ENCODE results near the gene PLXND1.

Gene PLXND1

DNA sequence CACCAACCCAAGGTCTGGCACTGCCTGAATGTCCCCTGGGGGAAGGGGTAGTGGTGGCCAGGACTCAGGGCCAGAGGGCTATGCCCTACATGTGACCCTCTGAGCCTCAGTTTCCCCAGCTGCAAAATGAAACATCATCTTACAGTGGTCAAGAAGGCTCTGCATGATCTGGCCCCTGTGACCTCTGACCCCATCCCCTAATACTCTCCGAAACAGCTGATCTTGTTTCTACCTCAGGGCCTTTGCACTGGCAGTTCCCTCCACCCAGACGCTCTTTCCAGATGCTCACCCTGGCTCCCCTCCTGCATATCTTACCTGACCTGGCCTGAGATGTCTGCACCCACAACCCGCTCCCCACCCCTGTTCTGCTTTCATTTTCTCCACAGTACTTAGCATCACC, 21.8 kb downstream of the PLXND1 start:
- no peak for DNase-seq (ENCODE audit: low spot score)

DNA sequence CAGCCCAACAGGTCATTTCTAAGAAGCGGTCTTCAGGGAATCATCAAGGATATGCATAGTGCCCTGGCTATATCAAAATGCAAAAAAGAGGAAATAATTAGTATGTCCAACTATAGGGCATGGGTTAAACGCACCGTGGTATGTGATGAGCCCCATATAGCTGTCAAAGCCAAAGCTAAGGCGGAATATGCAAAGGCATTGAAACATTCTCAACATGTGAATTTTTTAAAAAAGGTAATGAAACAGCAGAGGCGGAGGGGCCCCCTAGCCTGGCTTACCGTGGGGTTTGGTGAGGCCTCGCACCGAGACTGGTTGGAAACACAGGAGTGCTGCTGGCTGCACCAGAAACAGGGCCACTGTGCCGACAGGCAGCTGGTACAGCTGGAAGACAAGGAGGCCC, 23.2 kb downstream of the PLXND1 start:
- DNase-seq (ENCODE audit: low spot score) = no peak

DNA sequence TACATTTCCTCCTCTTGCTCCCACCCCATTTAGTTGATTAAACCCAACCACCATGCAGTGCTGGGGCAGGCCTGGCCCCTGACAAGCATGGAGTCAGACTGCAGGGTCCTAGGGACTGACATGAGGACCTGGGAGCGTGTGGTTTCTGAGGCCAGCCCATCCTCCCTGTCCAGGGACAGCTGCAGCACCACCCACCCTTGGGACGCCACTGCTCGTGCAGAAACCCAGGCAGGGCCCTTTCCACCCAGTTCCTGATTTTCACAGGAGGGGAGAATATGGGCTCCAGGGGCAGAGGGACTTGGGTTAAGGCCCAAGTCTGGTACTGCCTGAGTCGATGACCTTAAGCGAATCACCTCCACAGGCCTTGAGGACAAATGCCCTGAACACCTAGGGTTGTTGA, 23.7 kb downstream of the PLXND1 start:
- DNase-seq (ENCODE audit: low spot score) = no peak

DNA sequence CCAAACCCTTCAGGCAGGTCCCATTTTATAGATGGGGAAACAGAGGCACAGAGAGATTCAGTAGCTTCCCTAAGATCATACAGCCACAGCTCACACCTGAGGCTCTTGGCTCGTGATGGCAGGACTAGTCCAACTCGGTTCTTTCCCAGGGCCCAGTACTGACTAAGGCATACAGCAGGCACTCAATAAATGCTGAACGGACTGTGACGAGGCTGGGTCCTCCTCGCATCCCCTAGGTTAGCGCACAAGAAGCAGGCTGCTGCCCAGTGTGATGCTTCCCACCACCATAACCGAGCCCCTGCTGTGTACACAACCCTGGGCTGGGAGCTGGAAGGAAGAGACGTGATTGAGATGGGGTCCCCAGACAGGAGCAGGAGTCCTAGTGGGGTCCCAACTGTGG, 24.9 kb downstream of the PLXND1 start:
- DNase-seq (ENCODE audit: low spot score) = no peak

DNA sequence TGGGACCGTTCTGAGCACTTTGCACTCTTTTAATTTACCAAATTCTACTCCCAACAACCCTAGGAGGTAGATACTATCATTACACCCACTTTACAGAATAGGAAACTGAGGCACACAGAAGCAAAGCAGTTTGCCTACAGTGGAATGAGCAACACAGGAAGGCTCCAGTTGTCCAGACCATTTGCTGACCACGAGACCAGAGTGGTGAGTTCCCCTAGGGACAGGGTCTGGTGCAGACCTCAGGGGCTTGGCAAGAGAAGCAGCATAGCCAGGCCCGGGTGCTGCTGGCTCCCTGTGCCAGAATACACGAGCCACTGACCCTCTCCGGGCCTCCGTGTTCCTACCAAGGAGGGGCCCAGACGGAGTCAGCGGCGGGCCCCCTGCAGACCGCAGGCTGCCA, 26.5 kb downstream of the PLXND1 start:
- no peak for DNase-seq (ENCODE audit: low spot score)

DNA sequence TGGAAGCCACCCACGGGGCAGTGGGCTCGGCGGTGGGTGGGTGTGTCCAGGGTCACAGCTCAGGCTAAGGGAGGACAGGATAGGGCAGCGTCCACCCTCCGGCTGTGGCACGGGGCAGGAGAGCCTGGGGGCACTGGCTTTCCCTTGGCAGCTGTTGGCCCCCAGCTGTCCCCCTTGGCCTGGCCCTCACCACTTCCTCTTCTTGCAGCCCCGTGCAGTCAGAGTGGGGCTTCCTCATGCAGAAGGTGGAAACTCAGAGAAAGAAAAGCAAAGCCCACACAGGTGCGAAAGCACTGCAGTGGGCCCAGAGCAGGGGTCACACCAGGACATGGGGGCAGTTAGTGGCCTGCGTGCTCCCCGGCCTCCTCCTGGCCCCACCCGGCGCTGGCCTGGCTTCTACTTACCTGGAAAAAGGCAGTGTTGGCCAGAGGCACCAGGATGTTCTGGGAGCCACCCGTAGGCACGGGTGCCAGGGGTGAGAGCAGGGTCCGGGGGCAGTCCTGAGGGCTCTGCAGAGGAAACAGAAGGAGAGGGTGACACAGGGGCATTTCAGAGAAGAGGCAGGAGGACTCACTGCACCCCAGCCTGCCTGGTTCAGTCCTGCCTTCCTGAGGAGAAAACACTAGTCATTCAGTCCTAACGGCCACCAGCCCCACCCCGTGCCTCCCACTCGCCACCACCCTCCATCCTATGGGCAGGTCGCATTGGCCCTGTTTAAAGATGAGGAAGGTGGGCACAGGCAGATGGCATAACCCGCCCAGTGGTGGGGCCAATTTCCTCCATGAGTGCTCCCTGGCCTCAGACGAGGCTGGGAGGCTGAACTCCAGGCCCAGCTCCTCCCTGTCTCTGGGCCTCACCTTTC, 28.3 kb downstream of the PLXND1 start:
- DNase-seq (ENCODE audit: low spot score) = no peak

DNA sequence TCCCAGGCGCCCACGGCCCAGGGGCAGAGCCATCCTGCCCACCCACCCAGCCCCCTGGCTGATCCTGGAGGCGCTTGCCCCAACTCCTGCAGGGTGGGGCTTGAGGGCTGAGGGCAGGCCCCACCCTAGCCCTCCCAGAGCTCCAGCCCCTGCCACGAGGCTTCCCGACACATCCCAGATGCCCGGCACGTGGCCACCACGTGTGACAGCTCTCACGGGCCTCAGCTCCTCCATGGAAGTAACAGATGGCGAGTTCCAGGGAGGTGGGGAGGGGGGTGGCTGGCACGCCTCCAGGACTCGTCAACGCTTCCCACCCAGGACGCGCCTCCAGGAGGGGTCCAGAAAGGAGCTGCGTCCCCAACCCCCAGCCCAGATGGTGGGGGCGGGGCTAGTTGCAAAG, 29.1 kb downstream of the PLXND1 start:
- no peak for DNase-seq (ENCODE audit: low spot score)

DNA sequence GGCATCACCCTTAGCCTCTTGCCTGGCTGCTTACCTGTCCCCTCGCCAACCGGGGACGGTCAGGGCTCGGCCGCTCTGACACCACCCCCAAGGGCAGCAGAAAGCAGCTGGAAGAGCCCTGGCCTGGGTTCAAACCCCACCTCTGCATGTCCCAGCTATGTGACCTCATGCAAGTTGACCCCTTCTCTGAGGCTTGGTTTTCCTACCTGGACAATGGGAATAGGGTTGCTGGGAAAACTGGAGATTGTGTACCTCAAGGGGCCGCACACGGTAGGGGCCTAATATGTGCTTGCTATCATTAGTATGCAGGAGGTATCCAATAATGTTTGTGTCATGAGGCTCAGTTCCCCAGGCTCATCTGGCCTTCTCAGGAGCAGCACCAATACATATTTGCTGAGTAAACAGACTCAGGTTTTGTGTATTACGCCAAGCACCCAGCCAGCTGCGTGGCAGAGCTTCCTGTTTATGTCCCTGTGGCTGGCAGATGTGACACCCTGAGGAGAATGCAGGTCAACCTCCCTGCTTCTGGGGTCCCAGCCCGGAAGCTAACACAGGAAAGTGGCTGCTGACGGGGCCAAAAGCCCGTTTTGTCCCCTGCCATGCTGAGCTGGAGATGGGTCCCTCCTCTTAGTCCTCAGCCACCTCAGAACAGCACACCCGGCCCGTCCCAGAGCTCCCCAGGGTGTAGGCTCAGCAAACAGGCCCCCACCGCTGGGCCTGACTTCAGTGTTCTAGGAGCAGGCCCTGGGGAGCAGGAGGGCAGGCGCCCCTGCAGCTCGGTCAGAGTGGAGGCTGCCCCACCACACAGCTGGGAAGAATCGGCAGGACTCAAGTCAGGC, 29.7 kb downstream of the PLXND1 start:
- no peak for DNase-seq (ENCODE audit: low spot score)

DNA sequence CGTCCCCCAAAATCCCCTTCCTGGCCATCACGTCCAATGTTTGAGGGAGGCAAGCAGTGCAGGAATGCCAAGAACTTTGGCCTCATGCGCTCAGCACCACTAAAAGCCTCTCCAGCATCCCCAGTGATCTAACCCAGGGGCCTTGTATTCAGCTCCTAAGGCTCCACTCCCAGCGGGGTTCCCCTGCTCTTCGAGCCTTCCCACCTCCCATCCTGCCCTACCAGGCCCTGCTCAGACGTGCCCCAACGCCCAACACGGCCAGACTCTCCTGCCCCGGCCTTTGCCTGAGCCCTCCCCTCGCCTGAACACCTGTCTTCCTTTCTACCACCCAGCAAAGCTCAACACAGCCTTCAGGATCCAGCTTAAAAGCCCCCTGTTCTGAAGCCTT, 30.5 kb downstream of the PLXND1 start:
- no peak for DNase-seq (ENCODE audit: low spot score)

DNA sequence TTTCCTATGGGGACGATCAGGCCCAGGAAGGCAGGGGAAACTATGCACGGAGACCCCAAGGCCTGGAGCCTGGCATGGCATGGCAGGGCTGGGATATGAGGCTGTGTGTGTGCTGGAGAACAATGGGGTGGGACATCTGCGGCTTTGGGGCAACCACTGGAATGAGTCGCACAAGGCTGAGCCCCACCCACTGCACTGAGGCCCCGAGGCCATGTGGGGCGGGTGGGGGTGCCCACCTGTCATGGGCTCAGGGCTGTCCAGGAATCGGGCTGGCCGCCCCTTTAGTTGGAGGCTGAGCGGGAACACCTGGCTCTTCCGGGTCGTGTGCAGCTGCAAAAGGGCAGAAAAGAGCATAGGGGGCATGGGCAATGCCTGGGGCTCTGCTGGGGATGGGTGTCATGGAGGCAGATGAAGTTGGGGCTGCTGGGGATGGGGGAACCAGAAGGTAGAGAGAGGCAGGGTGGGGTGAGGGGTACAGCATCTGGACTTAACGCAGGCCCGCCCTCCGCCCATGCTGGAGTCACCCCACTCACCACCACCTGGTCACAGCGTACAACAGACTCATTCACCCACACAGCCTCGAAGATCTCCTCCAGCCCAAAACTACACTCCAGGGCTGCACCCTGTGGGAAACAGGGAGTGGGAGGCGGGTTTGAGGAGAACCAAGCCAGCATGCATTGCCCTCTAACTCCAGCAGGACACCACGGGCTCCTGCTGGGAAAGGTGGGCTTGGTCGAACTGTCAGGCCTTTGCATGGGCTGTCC, 31.1 kb downstream of the PLXND1 start:
- DNase-seq (ENCODE audit: low spot score) = no peak

DNA sequence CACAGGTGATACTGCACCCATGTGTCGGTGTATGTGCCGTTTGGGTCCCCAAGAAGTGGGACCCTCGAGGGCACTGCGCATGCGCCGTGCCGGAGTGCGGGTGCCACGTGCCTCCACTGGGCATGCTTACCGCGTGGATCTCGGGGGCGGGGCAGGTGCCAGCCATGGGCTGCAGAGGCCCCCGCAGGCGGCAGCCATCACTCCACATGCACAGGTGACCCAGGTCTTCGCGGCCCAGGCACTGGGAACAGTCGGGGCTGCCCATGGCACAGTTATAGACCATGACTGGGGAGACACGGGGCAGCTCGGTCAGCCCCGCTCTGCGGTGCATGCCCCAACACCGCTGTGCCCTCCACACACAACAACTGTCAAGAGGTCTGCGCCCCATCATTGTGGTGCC, 32.3 kb downstream of the PLXND1 start:
- no peak for DNase-seq (ENCODE audit: low spot score)

DNA sequence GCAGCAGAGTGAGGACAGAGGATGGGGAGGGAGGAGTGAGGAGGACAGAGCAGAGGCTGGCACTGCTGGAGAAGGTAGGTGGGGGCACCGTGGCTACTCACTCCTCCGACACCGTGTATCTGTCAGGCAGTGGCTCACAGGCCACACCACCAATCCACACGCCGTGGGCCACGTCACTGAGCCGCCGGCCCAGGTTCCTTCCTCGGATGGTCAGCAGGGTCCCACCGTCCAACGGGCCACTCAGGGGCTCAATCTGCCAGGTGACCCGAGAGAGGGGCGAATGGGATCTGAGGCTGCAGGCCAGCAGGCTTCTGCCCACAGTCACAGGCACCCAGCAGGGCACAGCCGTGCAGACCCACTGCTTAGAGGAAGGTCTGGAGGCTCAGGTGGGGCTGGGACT, 33.0 kb downstream of the PLXND1 start:
- DNase-seq (ENCODE audit: low spot score) = no peak

DNA sequence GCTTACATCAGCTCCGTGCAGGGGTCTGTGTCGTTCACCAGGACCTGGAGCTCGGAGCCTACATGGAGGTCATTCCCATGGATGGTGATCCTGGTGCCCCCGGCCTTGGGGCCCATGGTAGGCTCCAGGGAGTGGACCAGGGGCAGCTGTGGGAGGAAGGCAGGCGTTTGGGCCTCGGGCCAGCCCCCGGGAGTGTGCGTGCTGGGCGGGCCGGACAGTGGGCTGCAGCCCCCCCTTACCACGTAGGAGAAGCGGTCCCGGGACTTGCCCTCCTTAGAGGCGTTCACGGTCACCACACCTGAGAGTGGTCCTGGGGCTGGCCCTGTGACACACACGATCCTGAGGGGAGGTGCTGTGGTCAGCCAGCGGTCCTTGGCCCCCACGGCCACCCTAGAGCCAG, 33.9 kb downstream of the PLXND1 start:
- no peak for DNase-seq (ENCODE audit: low spot score)

DNA sequence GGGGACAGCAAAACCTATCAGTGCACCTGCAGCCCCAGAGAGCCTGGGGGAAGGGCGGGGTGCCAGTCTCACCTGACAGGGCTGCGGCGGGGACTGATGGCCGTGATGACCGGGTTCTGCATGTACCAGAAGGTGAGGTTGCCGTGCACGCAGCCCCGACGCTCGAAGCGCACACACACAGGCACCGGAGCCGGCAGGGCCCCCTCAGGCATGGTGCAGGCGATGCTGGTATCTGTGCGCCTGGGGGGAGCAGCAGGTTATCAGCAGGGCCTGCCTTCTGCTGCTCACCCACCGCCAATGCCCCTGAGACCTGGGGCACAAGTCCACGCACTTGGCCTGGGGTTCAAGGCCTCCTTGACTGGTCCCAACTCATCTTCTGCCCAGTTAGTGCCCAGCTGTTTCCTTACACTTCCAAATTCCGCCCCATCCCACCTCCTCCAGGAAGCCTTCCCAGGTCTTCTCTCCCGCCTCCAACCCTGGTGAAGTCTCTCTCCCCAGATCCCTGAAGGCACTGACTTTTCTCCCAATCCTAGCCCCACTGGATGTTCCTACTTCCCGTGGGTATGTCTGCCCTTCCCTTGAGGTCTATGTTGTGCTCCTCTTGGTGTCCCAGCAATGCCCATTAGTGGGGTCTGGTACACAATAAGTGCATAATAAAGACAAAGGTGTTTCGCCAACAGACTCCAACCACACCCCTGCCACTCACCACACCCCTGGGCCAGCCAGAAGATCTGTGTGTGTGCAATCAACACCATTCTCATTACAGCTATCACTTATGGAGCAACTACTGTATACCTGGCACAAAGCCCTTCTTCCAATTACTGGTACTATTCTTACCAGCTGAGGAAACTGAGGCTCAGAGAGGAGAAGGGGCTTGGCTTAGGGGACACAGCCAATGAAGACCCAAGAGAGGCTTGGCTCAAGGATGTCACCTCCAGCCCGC, 34.6 kb downstream of the PLXND1 start:
- no peak for DNase-seq (ENCODE audit: low spot score)

DNA sequence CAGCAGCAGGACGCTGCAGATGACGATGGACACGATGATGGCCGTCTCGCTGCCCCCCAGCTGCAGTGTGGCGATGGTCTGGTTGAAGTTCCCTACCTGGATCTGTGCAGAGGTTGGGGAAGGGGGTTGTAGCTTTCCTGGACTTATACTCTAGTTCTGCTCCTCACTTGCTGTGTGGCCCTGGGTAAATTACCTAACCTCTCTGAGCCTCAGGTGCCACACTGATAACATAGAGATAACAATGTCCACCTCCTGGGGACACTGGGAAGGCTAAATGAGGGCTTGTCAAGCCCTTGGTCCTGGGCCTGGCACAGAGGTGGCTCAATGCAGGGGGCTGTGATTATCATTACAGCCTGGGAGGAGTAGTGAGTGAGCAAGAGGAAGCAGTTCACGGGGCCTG, 36.6 kb downstream of the PLXND1 start:
- DNase-seq (ENCODE audit: low spot score) = no peak

DNA sequence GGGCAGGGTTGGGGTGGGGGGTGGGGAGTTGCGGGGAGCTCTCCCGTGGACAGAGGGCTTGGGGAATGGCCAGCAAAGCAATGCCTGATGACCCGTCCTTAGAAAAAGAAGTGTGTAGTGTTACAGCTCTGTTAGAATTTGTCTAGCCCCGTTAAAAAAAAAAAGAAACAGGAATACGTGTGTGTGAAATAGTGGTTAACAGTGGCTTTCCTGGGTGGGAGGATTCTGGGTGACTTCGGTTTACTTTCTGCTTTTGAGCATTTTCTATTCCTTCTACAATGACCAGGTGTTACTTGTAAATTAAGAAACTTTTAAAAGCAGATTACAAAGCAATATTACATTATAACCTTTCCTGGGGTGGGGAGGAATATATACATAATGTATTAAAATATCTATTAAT, 38.5 kb downstream of the PLXND1 start:
- no peak for DNase-seq (ENCODE audit: low spot score)

DNA sequence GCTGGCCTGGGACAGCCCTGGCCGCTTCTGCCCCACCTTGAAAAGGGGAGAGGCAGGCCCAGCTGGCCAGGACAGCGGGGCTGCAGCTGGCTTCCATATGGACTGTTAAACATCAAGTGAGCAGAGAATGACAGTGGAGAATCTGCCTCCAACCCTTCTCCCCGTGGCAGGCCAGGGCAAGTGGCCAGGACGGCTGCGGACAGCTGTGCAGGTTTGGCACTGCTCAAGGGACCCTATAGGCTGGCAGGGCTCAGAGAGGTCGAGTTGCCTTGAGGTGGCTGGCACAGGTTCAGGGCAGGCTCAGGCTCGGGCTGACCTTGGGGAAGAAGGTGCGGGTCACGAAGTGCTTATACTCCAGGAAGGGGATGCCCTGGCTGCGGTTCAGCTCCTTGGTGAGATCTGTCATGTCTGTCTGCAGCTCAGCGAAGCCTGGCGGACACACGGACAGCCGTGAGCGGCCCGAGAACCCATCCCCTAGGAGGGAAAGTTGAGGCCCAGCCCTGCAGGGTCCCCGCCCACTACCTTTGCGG, 39.2 kb downstream of the PLXND1 start:
- DNase-seq (ENCODE audit: low spot score) = no peak

DNA sequence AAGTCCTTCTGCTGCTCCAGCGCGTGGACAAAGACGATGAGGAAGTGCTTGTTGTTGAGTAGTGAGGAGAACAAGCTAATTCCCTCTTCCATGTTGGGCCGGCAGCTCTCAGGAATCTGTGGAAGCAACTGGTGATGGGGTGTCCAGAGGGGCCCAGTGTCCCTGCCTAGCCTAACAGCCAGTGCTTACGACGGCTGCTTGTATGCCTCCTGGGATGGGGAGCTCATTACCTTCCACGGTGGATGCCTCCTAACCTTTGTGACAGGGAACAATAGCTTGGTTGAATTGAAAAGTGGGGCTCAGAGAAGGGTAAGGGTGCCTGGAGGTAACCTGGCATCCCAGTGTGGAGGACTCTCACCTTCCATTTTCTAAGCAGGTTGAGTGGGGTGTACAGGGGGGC, 40.6 kb downstream of the PLXND1 start:
- no peak for DNase-seq (ENCODE audit: low spot score)

DNA sequence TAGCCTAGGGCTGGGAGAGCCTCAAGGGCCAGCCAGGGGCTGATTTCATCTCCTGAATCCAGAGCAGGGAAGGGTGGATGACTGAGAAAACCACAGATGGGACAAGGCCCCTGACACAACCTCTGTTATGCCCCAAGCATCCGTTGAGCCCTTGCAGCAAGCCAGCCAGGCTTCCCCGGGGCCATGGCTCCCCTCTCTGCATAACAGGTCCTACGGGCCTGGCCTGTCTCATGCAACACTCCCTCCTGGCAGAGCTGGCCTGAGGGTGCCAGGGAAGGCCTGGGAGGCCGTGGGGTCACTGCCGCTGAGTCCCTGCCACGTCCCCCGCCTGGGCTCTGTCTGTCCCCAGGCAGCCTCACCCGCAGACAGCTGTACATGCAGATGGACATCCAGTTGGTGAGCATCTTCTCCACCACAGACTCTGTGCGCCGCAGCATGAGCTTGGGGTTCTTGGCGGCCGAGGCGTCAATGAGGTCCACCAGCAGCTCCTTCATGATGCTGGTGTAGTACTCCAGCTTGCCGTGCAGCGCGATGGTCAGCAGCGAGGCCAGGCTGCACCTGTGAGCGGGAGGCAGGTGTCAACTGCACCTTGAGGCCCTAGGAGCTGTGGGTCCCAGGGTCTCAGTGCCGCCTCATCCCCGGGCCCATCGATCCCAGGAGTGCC, 41.4 kb downstream of the PLXND1 start:
- DNase-seq (ENCODE audit: low spot score) = no peak

DNA sequence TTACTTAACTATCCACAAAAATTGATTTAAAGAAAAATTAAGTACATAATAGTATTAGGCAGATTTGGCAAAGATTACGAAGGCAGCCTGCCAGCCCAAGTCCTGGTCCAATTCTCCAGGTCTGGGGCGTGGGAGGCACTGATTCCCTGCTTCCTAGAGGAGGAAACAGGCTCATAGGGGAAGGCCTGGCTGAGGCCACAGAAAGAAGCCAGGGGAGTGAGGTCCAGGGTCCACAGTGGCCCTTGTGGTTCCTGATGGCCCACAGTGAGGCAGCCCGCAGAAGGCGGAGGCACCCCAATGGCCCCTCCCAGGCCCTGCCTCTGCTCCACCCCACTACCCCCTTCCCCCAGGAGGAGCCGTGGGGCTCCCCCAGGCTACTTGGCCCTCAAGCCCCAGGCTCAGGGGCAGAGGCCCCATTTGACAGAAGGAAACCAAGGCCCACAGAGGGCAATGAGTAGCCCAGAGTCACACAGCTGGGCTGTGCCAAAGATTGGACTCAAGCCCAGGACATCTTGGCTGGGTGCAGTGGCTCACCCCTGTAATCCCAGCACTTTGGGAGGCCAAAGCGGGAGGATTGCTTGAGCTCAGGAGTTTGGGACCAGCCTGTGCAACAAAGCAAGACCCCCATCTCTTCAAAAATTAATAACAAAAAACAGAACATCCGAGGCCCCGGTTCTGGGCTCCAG, 42.5 kb downstream of the PLXND1 start:
- no peak for DNase-seq (ENCODE audit: low spot score)
